IPS-20b (cell line): ENCODE measurements around the gene TBC1D12.
"Not testable (repeated sequence)": the region's sequence is repeated elsewhere in the genome, so short reads cannot be mapped to it uniquely, and the experiment has no call there.

ENCODE experiments used
- H3K27ac ChIP-seq: one replicate; pipeline ENCODE4 v1.5.1; 2013; ENCODE audit warnings: low read length
- H3K27me3 ChIP-seq: 2 replicates; pipeline ENCODE4 v1.6.1; 2013; ENCODE audit warnings: mild to moderate bottlenecking, low read length, inconsistent platforms; ENCODE audit not compliant: insufficient read depth
- H3K36me3 ChIP-seq: 2 replicates; pipeline ENCODE4 v1.6.1; 2013; ENCODE audit warnings: low read depth, mild to moderate bottlenecking, inconsistent platforms, low read length, moderate library complexity; ENCODE audit not compliant: insufficient read depth
- H3K4me1 ChIP-seq: 2 replicates; pipeline ENCODE4 v1.6.1; 2013; ENCODE audit warnings: mild to moderate bottlenecking, control low read depth, inconsistent platforms, low read length, moderate library complexity; ENCODE audit not compliant: insufficient read depth
- H3K4me3 ChIP-seq: 2 replicates; pipeline ENCODE4 v1.5.1; 2013; ENCODE audit warnings: mild to moderate bottlenecking, low read length, inconsistent platforms
- H3K9ac ChIP-seq: 2 replicates; pipeline ENCODE4 v1.6.1; 2013; ENCODE audit warnings: low read depth, mild to moderate bottlenecking, inconsistent platforms, low read length, moderate library complexity
- H3K9me3 ChIP-seq: 2 replicates; pipeline ENCODE4 v1.6.1; 2013; ENCODE audit warnings: mild to moderate bottlenecking, low read depth, low read length, inconsistent platforms; ENCODE audit not compliant: insufficient read depth

The TBC1D12 gene

DNA sequence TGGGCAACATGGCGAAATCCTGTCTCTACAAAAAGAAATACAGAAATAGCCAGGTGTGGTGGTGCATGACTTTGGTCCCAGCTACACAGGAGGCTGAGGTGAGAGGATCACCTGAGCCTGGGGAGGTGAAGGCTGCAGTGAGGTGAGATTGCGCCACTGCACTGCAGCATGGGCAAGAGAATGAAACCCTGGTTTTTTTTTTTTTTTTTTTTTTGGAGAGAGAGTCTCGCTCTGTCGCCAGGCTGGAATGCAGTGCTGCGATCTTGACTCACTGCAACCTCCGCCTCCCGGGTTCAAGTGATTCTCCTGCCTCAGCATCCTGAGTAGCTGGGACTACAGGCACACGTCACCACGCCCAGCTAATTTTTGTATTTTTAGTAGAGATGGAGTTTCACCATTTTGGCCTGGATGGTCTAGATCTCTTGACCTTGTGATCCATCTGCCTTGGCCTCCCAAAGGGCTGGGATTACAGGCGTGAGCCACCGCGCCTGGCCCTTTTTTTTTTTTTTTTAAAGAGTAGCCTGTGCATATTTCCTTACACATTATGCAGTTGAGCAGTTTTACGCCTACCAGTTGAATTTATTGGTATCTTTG is 165.5 kb downstream of the TBC1D12 start:
- H3K9ac ChIP-seq, H3K9me3 ChIP-seq, H3K4me3 ChIP-seq, H3K4me1 ChIP-seq, H3K27ac ChIP-seq, H3K27me3 ChIP-seq: not testable (repeated sequence)
- H3K36me3 ChIP-seq = peaks cover 100% of the 10 kb centered on the region

DNA sequence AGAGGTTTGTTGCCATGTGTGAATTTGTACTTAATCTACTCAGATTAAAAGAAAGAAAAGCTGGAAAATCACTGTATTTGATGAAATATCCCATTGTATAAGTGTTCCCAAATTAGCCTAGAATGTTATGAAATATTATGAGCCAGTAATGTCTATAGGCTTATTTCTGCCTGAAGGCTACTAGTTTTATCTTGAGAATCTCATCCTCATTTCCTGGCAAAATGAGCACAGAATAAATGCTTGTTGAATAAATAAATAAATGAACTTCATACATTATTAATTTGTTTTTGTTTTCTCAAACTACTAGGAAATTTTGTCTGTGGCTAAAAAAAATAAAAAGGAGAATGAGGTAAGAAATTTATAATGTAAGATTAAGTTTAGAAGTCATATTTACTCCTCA is 168.7 kb downstream of the TBC1D12 start:
- no peak overlapping the region for H3K27ac ChIP-seq
- no peaks in the 10 kb centered on the region for H3K27me3 ChIP-seq
- H3K4me1 ChIP-seq = no peaks in the 10 kb centered on the region
- H3K36me3 ChIP-seq = peaks cover 99% of the 10 kb centered on the region
- H3K4me3 ChIP-seq = no peak overlapping the region
- no peak overlapping the region for H3K9ac ChIP-seq
- H3K9me3 ChIP-seq = no peaks in the 10 kb centered on the region

DNA sequence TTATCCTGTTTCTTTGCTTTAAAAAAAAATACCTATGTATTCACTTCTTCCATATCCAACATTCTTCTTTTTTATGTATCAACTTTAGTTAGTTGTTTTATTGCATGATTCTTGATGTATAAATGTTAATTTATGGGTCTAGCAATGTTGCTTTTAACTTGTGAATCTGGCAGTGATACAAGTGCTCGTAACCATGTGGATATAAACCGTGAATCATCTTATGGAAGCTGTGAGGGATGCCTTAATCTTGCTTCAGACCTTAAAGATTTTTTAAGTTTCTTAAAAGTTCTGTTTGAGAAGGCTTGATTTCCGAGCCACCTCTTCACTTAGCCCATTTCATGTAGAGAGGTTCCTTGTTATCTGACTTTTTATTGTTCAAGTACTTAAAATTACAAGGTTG is 169.2 kb downstream of the TBC1D12 start:
- Histone ChIP-seq H3K27me3 (no peaks in the 10 kb centered on the region), H3K4me1 (no peaks in the 10 kb centered on the region), H3K4me3 (no peak overlapping the region), H3K36me3 (peaks cover 99% of the 10 kb centered on the region), H3K27ac (no peak overlapping the region), H3K9ac (no peak overlapping the region), H3K9me3 (no peaks in the 10 kb centered on the region)

DNA sequence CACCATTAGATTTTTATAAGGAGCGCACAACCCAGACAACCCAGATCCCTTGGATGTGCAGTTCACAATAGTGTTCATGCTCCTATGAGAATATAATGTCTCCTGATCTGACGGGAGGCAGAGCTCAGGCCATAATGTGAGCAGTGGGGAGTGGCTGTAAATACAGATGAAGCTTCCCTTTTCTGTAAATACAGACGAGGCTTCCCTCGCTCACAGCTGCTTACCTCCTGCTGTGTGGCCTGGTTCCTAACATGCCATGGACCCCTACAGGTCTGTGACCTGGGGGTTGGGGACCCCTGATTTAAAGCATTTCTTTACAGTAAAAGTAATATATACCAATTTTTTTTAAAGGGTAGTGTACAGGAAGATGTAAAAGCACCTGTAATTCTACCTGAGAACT is 176.4 kb downstream of the TBC1D12 start:
- no peak overlapping the region for H3K4me3 ChIP-seq
- H3K9me3 ChIP-seq = no peaks in the 10 kb centered on the region
- H3K4me1 ChIP-seq = no peaks in the 10 kb centered on the region
- H3K27ac ChIP-seq = no peak overlapping the region
- H3K27me3 ChIP-seq = no peaks in the 10 kb centered on the region
- H3K36me3 ChIP-seq = peaks cover 95% of the 10 kb centered on the region
- H3K9ac ChIP-seq = no peak overlapping the region

DNA sequence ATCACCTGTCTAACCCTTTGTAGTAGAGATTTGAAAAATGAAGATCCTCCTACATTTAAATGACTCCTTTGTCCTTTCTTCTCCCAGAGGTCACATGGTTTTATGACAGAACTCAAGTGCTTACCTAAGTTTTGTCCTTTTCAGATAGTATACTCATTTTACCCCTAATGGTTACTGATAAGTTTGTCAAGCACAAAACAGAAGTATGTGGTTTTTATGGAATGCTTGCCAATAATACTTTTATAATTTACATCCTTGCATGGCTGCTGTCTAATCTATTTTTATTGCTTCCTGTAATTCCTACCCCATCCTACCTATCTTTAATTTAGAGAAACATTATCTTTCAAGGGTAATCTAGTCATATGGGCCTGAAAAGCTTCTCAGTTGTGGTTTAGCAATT is 180.8 kb downstream of the TBC1D12 start:
- Histone ChIP-seq H3K36me3 (peaks cover 93% of the 10 kb centered on the region), H3K27me3 (no peaks in the 10 kb centered on the region), H3K4me3 (no peak overlapping the region), H3K9ac (no peak overlapping the region), H3K4me1 (no peaks in the 10 kb centered on the region), H3K27ac (no peak overlapping the region), H3K9me3 (no peaks in the 10 kb centered on the region)
